ENCODE data around the gene C20orf204. TPM values are rescaled to one million over a fixed set of nuclear protein-coding genes. Genes with fewer than 3 reads are reported as not detected.

C20orf204 gene
- total and polyA plus RNA-seq, 4 donors, result 0.07 to 0.59 (median 0.12) TPM

DNA sequence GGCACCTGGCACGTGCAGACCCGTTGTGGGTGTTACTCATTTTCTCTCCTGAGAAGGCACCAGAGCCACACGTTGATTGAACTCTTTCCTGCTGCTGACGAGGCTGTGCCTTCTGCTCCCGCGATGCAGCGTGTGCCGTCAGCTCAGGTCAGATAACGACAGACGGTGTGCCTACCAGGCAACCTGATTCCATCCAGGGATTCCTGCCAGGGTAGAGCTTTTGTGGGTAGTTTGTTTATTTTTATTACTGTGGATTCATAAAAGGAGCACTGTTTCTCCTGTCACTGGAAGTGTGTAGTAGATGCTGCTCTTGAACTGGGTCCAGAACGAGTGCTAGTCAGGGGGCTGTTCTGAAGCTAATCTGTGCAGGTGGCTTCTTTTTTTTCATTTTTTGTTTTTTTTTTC lies 34.4 kb upstream of the C20orf204 start:
- Histone ChIP-seq H3K27me3 (ENCODE audit: control insufficient read depth in 4 of 4, insufficient read depth in 4 of 4, low read length in 3 of 4) (no peaks in the 10 kb centered on the region), H3K9me3 (ENCODE audit: control insufficient read depth in 4 of 4, low read length in 3 of 4) (no peaks in the 10 kb centered on the region), H3K4me3 (ENCODE audit: low read depth in 1 of 3, low read length in 3 of 3) (no peak overlapping the region), H3K4me1 (ENCODE audit: control insufficient read depth in 4 of 4, insufficient read depth in 4 of 4, low read length in 3 of 4) (no peaks in the 10 kb centered on the region), H3K36me3 (ENCODE audit: control insufficient read depth in 4 of 4, insufficient read depth in 3 of 4, low read depth in 1 of 4, low read length in 3 of 4) (peaks cover 25 to 74% (median 51%) of the 10 kb centered on the region in 4 donors), H3K9ac (ENCODE audit: low read depth in 1 of 2, low read length in 2 of 2) (no peak overlapping the region), H3K27ac (ENCODE audit: low read depth in 1 of 2, low read length in 2 of 2) (no peak overlapping the region)
- TF ChIP-seq SP1 (IDR thresholded peaks at IDR 0.05) (no peak), HNF4A (conservative IDR thresholded peaks at IDR 0.05) (no peak), TAF1 (conservative IDR thresholded peaks at IDR 0.05) (no peak), YY1 (IDR thresholded peaks at IDR 0.05) (no peak), NR2F2 (IDR thresholded peaks at IDR 0.05) (no peak), RAD21 (IDR thresholded peaks at IDR 0.05) (no peak), FOXA2 (IDR thresholded peaks at IDR 0.05) (no peak)
- TF ChIP-seq, protein P1, sequence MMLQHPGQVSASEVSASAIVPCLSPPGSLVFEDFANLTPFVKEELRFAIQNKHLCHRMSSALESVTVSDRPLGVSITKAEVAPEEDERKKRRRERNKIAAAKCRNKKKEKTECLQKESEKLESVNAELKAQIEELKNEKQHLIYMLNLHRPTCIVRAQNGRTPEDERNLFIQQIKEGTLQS (IDR thresholded peaks at IDR 0.05), result no peak
- DNase-seq (ENCODE audit: low spot score), result no peak
- 62% methylated on average over 11 of the region's 11 CpGs for WGBS

DNA sequence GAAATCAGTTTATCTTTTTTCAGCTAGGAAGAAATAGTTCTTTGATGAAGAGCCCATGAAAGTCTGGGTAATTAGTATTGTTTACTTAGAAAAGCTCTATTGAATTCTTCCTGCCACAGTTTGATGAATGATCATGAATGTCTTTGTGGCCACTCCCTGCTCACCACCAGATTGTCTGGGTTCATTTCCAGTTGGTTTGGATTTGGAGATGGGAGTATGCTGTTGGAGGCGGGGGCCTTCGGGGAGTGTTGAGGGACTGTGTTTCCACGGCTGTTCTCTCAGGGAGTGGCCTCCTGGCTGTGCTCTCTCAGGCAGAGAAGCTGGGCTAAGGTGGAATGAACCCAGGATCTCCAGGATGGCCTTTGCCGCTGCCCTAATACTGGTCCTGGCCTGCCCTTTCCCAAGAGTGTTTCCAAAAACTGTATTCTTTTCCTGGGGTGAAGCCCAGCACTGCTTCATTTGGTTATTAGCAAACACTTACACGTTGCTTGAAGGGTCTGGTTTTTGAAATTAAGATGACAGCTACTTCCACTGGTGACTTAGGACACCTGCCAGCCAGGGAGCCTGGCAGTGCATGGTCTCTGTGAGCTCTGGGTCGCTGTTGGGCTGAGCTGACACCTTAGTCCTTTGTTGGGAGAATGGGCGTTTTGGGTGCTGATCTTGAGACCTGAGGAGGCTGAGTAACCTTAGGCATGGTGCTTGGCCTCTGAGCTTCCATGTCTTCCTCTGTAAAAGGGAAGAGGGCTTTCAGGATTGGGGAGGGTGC lies 31.8 kb upstream of the C20orf204 start:
- Histone ChIP-seq H3K9ac (ENCODE audit: low read depth in 1 of 2, low read length in 2 of 2) (no peak overlapping the region), H3K9me3 (ENCODE audit: control insufficient read depth in 4 of 4, low read length in 3 of 4) (no peaks in the 10 kb centered on the region), H3K4me3 (ENCODE audit: low read depth in 1 of 3, low read length in 3 of 3) (no peak overlapping the region), H3K4me1 (ENCODE audit: control insufficient read depth in 4 of 4, insufficient read depth in 4 of 4, low read length in 3 of 4) (no peaks in the 10 kb centered on the region), H3K27ac (ENCODE audit: low read depth in 1 of 2, low read length in 2 of 2) (no peak overlapping the region), H3K27me3 (ENCODE audit: control insufficient read depth in 4 of 4, insufficient read depth in 4 of 4, low read length in 3 of 4) (no peaks in the 10 kb centered on the region), H3K36me3 (ENCODE audit: control insufficient read depth in 4 of 4, insufficient read depth in 3 of 4, low read depth in 1 of 4, low read length in 3 of 4) (peaks cover 17 to 73% (median 52%) of the 10 kb centered on the region in 4 donors)
- no peak for DNase-seq (ENCODE audit: low spot score)
- 92% methylated on average over 7 of the region's 7 CpGs for WGBS
- no peak for TF ChIP-seq FOXA2 (IDR thresholded peaks at IDR 0.05)
- no peak for TF ChIP-seq RAD21 (IDR thresholded peaks at IDR 0.05)
- TF ChIP-seq, protein P2, sequence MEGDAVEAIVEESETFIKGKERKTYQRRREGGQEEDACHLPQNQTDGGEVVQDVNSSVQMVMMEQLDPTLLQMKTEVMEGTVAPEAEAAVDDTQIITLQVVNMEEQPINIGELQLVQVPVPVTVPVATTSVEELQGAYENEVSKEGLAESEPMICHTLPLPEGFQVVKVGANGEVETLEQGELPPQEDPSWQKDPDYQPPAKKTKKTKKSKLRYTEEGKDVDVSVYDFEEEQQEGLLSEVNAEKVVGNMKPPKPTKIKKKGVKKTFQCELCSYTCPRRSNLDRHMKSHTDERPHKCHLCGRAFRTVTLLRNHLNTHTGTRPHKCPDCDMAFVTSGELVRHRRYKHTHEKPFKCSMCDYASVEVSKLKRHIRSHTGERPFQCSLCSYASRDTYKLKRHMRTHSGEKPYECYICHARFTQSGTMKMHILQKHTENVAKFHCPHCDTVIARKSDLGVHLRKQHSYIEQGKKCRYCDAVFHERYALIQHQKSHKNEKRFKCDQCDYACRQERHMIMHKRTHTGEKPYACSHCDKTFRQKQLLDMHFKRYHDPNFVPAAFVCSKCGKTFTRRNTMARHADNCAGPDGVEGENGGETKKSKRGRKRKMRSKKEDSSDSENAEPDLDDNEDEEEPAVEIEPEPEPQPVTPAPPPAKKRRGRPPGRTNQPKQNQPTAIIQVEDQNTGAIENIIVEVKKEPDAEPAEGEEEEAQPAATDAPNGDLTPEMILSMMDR (IDR thresholded peaks at IDR 0.05; ENCODE audit: low read depth, low read length, missing input control), result no peak
- no peak for TF ChIP-seq RXRA (IDR thresholded peaks at IDR 0.05)
- TF ChIP-seq JUND (IDR thresholded peaks at IDR 0.05), result no peak
- no peak for TF ChIP-seq GABPA (IDR thresholded peaks at IDR 0.05 in 1 of 2, conservative IDR thresholded peaks at IDR 0.05 in 1 of 2)
- TF ChIP-seq NR2F2 (IDR thresholded peaks at IDR 0.05), result no peak
- TF ChIP-seq, protein P3, sequence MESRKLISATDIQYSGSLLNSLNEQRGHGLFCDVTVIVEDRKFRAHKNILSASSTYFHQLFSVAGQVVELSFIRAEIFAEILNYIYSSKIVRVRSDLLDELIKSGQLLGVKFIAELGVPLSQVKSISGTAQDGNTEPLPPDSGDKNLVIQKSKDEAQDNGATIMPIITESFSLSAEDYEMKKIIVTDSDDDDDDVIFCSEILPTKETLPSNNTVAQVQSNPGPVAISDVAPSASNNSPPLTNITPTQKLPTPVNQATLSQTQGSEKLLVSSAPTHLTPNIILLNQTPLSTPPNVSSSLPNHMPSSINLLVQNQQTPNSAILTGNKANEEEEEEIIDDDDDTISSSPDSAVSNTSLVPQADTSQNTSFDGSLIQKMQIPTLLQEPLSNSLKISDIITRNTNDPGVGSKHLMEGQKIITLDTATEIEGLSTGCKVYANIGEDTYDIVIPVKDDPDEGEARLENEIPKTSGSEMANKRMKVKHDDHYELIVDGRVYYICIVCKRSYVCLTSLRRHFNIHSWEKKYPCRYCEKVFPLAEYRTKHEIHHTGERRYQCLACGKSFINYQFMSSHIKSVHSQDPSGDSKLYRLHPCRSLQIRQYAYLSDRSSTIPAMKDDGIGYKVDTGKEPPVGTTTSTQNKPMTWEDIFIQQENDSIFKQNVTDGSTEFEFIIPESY (IDR thresholded peaks at IDR 0.05), result no peak
- TF ChIP-seq FOXA1 (IDR thresholded peaks at IDR 0.05), result no peak
- no peak for TF ChIP-seq YY1 (IDR thresholded peaks at IDR 0.05)
- no peak for TF ChIP-seq HNF4G (IDR thresholded peaks at IDR 0.05)
- TF ChIP-seq EGR1 (IDR thresholded peaks at IDR 0.05; ENCODE audit: low read depth in 2 of 2), result no peak
- TF ChIP-seq SP1 (IDR thresholded peaks at IDR 0.05), result no peak
